ENCODE data around the gene HTR3B.

The HTR3B gene

GRCh38 chr11:113989381-113989780, 84.8 kb downstream of the HTR3B start:
- H3K4me3 ChIP-seq (ENCODE audit: low read length): no peak overlapping the region
- TF ChIP-seq CTCF (conservative IDR thresholded peaks at IDR 0.05; ENCODE audit: low read depth, low read length): no peak
- no peak for DNase-seq (ENCODE audit: low read depth)

GRCh38 chr11:113989916-113990315, 85.3 kb downstream of the HTR3B start:
- no peak for TF ChIP-seq CTCF (conservative IDR thresholded peaks at IDR 0.05; ENCODE audit: low read depth, low read length)
- no peak for DNase-seq (ENCODE audit: low read depth)
- no peak overlapping the region for H3K4me3 ChIP-seq (ENCODE audit: low read length)

- DNase-seq (ENCODE audit: low read depth): no peak
- no peak overlapping the region for H3K4me3 ChIP-seq (ENCODE audit: low read length)
These were observed 86.6 kb downstream of the HTR3B start for GRCh38 chr11:113991170-113991569.

GRCh38 chr11:113991718-113992458, 87.3 kb downstream of the HTR3B start:
- no peak for DNase-seq (ENCODE audit: low read depth)
- TF ChIP-seq CTCF (conservative IDR thresholded peaks at IDR 0.05; ENCODE audit: low read depth, low read length): no peak
- H3K4me3 ChIP-seq (ENCODE audit: low read length): no peak overlapping the region

More at GRCh38 chr11:113991170-113991569, 86.6 kb downstream of the HTR3B start:
- no peak for TF ChIP-seq CTCF (conservative IDR thresholded peaks at IDR 0.05; ENCODE audit: low read depth, low read length)

- no peak overlapping the region for H3K4me3 ChIP-seq (ENCODE audit: low read length)
- TF ChIP-seq CTCF (conservative IDR thresholded peaks at IDR 0.05; ENCODE audit: low read depth, low read length): no peak
These were observed 88.0 kb downstream of the HTR3B start for GRCh38 chr11:113992459-113993110.

GRCh38 chr11:113994077-113994954, 89.7 kb downstream of the HTR3B start:
- peak; percentile 71 for TF ChIP-seq CTCF (conservative IDR thresholded peaks at IDR 0.05; ENCODE audit: low read depth, low read length)
- no peak overlapping the region for H3K4me3 ChIP-seq (ENCODE audit: low read length)
- no peak for DNase-seq (ENCODE audit: low read depth)

More at GRCh38 chr11:113992459-113993110, 88.0 kb downstream of the HTR3B start:
- no peak for DNase-seq (ENCODE audit: low read depth)
